ENCODE data around the gene FUT8. TPM values are rescaled to one million over a fixed set of nuclear protein-coding genes. Genes with fewer than 3 reads are reported as not detected.

Gene FUT8
- polyA plus RNA-seq, 1 of the 3 experiments (the other 2 are of a cell fraction) = 31.7 TPM

DNA sequence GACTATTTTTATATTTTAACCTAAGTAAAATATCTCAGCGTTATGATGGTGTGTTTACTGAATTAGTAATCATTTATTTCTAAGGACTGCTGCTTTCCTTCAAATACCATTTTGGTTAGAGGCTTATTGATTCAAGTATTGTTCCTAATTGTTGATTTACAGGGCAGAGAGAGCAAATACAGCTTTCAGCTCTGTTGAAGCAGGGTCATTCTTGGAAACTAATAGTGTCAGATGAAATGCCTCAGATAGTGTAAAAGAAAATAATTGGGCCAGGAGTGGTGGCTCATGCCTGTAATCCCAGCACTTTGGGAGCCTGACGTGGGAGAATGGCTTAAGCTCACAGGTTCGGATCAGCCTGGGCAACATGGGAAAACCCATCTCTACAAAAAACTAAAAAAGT lies 249.3 kb downstream of the FUT8 start (continued):
- TF ChIP-seq, protein P1, sequence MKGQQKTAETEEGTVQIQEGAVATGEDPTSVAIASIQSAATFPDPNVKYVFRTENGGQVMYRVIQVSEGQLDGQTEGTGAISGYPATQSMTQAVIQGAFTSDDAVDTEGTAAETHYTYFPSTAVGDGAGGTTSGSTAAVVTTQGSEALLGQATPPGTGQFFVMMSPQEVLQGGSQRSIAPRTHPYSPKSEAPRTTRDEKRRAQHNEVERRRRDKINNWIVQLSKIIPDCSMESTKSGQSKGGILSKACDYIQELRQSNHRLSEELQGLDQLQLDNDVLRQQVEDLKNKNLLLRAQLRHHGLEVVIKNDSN (IDR thresholded peaks at IDR 0.05; ENCODE audit: borderline replicate concordance, low read depth) = no peak
- TF ChIP-seq POLR2AphosphoS5 (IDR thresholded peaks at IDR 0.05; ENCODE audit: low read depth, low read length) (no peak), NFIC (IDR thresholded peaks at IDR 0.05; ENCODE audit: borderline replicate concordance) (no peak), SIN3A (IDR thresholded peaks at IDR 0.05; ENCODE audit: borderline replicate concordance, low read depth, low read length) (no peak), NRF1 (IDR thresholded peaks at IDR 0.05; ENCODE audit: low read depth, low read length) (no peak), FOXJ3 (CRISPR knock-in tag; IDR thresholded peaks at IDR 0.05) (no peak), GATA2 (CRISPR knock-in tag; IDR thresholded peaks at IDR 0.05) (no peak)

DNA sequence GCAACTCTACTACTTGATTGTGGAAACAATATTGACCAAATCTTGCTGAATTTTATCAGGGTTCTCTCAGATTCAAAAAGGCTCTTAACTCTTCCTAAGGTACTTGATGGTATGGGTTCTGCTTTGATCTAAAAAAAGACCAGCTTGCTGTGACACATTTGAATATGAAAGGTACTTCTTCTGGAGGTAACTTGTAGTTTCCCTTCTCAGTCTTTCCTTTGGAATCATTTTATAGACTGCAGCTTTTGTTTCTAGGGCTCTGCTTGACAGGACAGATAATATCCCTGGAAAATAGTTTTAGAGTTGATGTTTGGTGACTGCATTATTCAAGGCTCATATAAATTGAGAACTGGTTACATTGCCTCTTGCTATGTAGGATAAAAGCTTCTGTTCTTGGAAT lies 251.9 kb downstream of the FUT8 start:
- no peaks in the 10 kb centered on the region for H3K36me3 ChIP-seq (replicated peaks in 1 of 2; ENCODE audit: control insufficient read depth in 1 of 2, insufficient read depth in 2 of 2, low read length in 1 of 2)
- H3K9me2 ChIP-seq = no peaks in the 10 kb centered on the region
- no peaks in the 10 kb centered on the region for H3K9me3 ChIP-seq
- TF ChIP-seq, protein P1 (IDR thresholded peaks at IDR 0.05; ENCODE audit: borderline replicate concordance, low read depth) = no peak
- TF ChIP-seq GABPA (IDR thresholded peaks at IDR 0.05; ENCODE audit: low read depth) (no peak), JUND (IDR thresholded peaks at IDR 0.05) (no peak), SMC3 (IDR thresholded peaks at IDR 0.05; ENCODE audit: low read depth, low read length) (no peak), YY1 (IDR thresholded peaks at IDR 0.05; ENCODE audit: low read depth) (no peak), MEF2A (IDR thresholded peaks at IDR 0.05; ENCODE audit: borderline replicate concordance, low read depth) (no peak), EP300 (IDR thresholded peaks at IDR 0.05; ENCODE audit: borderline replicate concordance in 1 of 2, low read depth in 1 of 2, low read length in 1 of 2) (no peak), MXI1 (IDR thresholded peaks at IDR 0.05; ENCODE audit: low read depth, low read length) (no peak), FOXJ3 (CRISPR knock-in tag; IDR thresholded peaks at IDR 0.05) (no peak), NFIC (IDR thresholded peaks at IDR 0.05; ENCODE audit: borderline replicate concordance) (no peak), FOXM1 (IDR thresholded peaks at IDR 0.05; ENCODE audit: low read depth) (no peak), SIN3A (IDR thresholded peaks at IDR 0.05; ENCODE audit: borderline replicate concordance, low read depth, low read length) (no peak), NRF1 (IDR thresholded peaks at IDR 0.05; ENCODE audit: low read depth, low read length) (no peak), ELF1 (IDR thresholded peaks at IDR 0.05) (no peak)
- TF ChIP-seq, protein P2, sequence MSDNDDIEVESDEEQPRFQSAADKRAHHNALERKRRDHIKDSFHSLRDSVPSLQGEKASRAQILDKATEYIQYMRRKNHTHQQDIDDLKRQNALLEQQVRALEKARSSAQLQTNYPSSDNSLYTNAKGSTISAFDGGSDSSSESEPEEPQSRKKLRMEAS (IDR thresholded peaks at IDR 0.05; ENCODE audit: low read depth) = no peak
- TF ChIP-seq, protein P3, sequence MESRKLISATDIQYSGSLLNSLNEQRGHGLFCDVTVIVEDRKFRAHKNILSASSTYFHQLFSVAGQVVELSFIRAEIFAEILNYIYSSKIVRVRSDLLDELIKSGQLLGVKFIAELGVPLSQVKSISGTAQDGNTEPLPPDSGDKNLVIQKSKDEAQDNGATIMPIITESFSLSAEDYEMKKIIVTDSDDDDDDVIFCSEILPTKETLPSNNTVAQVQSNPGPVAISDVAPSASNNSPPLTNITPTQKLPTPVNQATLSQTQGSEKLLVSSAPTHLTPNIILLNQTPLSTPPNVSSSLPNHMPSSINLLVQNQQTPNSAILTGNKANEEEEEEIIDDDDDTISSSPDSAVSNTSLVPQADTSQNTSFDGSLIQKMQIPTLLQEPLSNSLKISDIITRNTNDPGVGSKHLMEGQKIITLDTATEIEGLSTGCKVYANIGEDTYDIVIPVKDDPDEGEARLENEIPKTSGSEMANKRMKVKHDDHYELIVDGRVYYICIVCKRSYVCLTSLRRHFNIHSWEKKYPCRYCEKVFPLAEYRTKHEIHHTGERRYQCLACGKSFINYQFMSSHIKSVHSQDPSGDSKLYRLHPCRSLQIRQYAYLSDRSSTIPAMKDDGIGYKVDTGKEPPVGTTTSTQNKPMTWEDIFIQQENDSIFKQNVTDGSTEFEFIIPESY (IDR thresholded peaks at IDR 0.05; ENCODE audit: borderline replicate concordance, low read depth) = no peak
- H3K79me2 ChIP-seq (ENCODE audit: insufficient read depth) = no peaks in the 10 kb centered on the region
- no peaks in the 10 kb centered on the region for H3K4me1 ChIP-seq (ENCODE audit: control insufficient read depth in 1 of 2, insufficient read depth in 2 of 2, low read depth in 1 of 2, low read length in 1 of 2)
- H3K4me2 ChIP-seq = no peak overlapping the region
- no peak overlapping the region for H2AFZ ChIP-seq (ENCODE audit: low read depth)
- H3K9ac ChIP-seq = no peak overlapping the region
- H3K27ac ChIP-seq (ENCODE audit: low read depth in 2 of 2, low read length in 1 of 2) = no peak overlapping the region
- H4K20me1 ChIP-seq (ENCODE audit: insufficient read depth) = no peaks in the 10 kb centered on the region
- H3K27me3 ChIP-seq (ENCODE audit: insufficient read depth) = no peaks in the 10 kb centered on the region
- ChIA-PET POLR2A (no interaction called here), CTCF (interaction anchor here (1.1 to 1.2 kb wide), 2 partner anchors 10 to 251 kb away, joined by 3 read pairs; no protein-coding TSS in a partner anchor)
- H3K4me3 ChIP-seq (ENCODE audit: low read depth in 2 of 2, low read length in 1 of 2) = no peak overlapping the region
- DNase-seq = no peak
- H3F3A ChIP-seq (replicated peaks; ENCODE audit: insufficient read depth) = no peaks in the 10 kb centered on the region
